Measurements from ENCODE around the gene LST1. TPM values are rescaled to one million over a fixed set of nuclear protein-coding genes. Genes with fewer than 3 reads are reported as not detected.

Gene LST1
- total RNA-seq, 2 donors from 2014 or later, result 8.1 to 28.7 TPM

- H3K27ac Mint-ChIP-seq, result peak overlapping the region; percentile 41
- peaks cover 37% of the 10 kb centered on the region for H3K4me1 Mint-ChIP-seq
- no peaks in the 10 kb centered on the region for H3K27me3 Mint-ChIP-seq
- no peak for ATAC-seq (replicated peaks)
- no peaks in the 10 kb centered on the region for H3K9me3 Mint-ChIP-seq
- H3K4me3 Mint-ChIP-seq, result peak overlapping the region; percentile 65
- H3K36me3 Mint-ChIP-seq (ENCODE audit: low read depth), result peaks cover 74% of the 10 kb centered on the region
Observed at GRCh38 chr6:31556307-31556706, 29.8 kb upstream of the LST1 start.

- Mint-ChIP-seq H3K27ac (peak overlapping the region; percentile 85), H3K27me3 (no peaks in the 10 kb centered on the region), H3K9me3 (no peaks in the 10 kb centered on the region), H3K36me3 (ENCODE audit: low read depth) (peaks cover 70% of the 10 kb centered on the region), H3K4me1 (peaks cover 45% of the 10 kb centered on the region), H3K4me3 (peak overlapping the region; percentile 65)
- no peak for ATAC-seq (replicated peaks)
Observed at GRCh38 chr6:31557443-31558317, 28.4 kb upstream of the LST1 start.

GRCh38 chr6:31558318-31558625 is 27.8 kb upstream of the LST1 start:
- ATAC-seq (replicated peaks), result no peak
- H3K27ac Mint-ChIP-seq, result peak overlapping the region; percentile 85
- H3K9me3 Mint-ChIP-seq, result no peaks in the 10 kb centered on the region
- peaks cover 66% of the 10 kb centered on the region for H3K36me3 Mint-ChIP-seq (ENCODE audit: low read depth)
- H3K4me3 Mint-ChIP-seq, result peak overlapping the region; percentile 65
- H3K27me3 Mint-ChIP-seq, result no peaks in the 10 kb centered on the region
- H3K4me1 Mint-ChIP-seq, result peaks cover 50% of the 10 kb centered on the region

GRCh38 chr6:31558631-31559500 is 27.2 kb upstream of the LST1 start:
- peaks cover 54% of the 10 kb centered on the region for H3K4me1 Mint-ChIP-seq
- peak overlapping the region; percentile 65 for H3K4me3 Mint-ChIP-seq
- ATAC-seq (replicated peaks), result peak; percentile 59
- H3K27ac Mint-ChIP-seq, result peak overlapping the region; percentile 85
- peaks cover 68% of the 10 kb centered on the region for H3K36me3 Mint-ChIP-seq (ENCODE audit: low read depth)
- no peaks in the 10 kb centered on the region for H3K27me3 Mint-ChIP-seq
- H3K9me3 Mint-ChIP-seq, result no peaks in the 10 kb centered on the region

GRCh38 chr6:31559606-31559957 is 26.5 kb upstream of the LST1 start:
- H3K36me3 Mint-ChIP-seq (ENCODE audit: low read depth), result peaks cover 65% of the 10 kb centered on the region

GRCh38 chr6:31559958-31560696 is 25.9 kb upstream of the LST1 start:
- Mint-ChIP-seq H3K4me3 (peak overlapping the region; percentile 65), H3K9me3 (no peaks in the 10 kb centered on the region), H3K4me1 (peaks cover 57% of the 10 kb centered on the region), H3K36me3 (ENCODE audit: low read depth) (peaks cover 64% of the 10 kb centered on the region), H3K27me3 (no peaks in the 10 kb centered on the region), H3K27ac (peak overlapping the region; percentile 85)
- ATAC-seq (replicated peaks), result peak; percentile 66

More at GRCh38 chr6:31559606-31559957, 26.5 kb upstream of the LST1 start:
- H3K9me3 Mint-ChIP-seq, result no peaks in the 10 kb centered on the region
- peaks cover 55% of the 10 kb centered on the region for H3K4me1 Mint-ChIP-seq
- no peaks in the 10 kb centered on the region for H3K27me3 Mint-ChIP-seq
- peak overlapping the region; percentile 65 for H3K4me3 Mint-ChIP-seq
- H3K27ac Mint-ChIP-seq, result peak overlapping the region; percentile 85
- ATAC-seq (replicated peaks), result peak; percentile 18

- H3K27me3 Mint-ChIP-seq, result no peaks in the 10 kb centered on the region
- peaks cover 64% of the 10 kb centered on the region for H3K36me3 Mint-ChIP-seq (ENCODE audit: low read depth)
- H3K27ac Mint-ChIP-seq, result peak overlapping the region; percentile 85
- no peaks in the 10 kb centered on the region for H3K9me3 Mint-ChIP-seq
- no peak for ATAC-seq (replicated peaks)
- H3K4me3 Mint-ChIP-seq, result peak overlapping the region; percentile 65
- peaks cover 61% of the 10 kb centered on the region for H3K4me1 Mint-ChIP-seq
Observed at GRCh38 chr6:31560697-31561058, 25.4 kb upstream of the LST1 start.

GRCh38 chr6:31567531-31568370 is 18.3 kb upstream of the LST1 start:
- ATAC-seq (replicated peaks), result peak; percentile 23
- Mint-ChIP-seq H3K27me3 (no peaks in the 10 kb centered on the region), H3K36me3 (ENCODE audit: low read depth) (peaks cover 34% of the 10 kb centered on the region), H3K4me3 (peak overlapping the region; percentile 100), H3K9me3 (no peaks in the 10 kb centered on the region), H3K27ac (peak overlapping the region; percentile 66), H3K4me1 (peaks cover 67% of the 10 kb centered on the region)

GRCh38 chr6:31568537-31568961 is 17.5 kb upstream of the LST1 start:
- peak; percentile 63 for ATAC-seq (replicated peaks)
- Mint-ChIP-seq H3K27me3 (no peaks in the 10 kb centered on the region), H3K27ac (peak overlapping the region; percentile 66), H3K9me3 (no peaks in the 10 kb centered on the region), H3K4me1 (peaks cover 66% of the 10 kb centered on the region), H3K36me3 (ENCODE audit: low read depth) (peaks cover 42% of the 10 kb centered on the region), H3K4me3 (peak overlapping the region; percentile 100)

- H3K9me3 Mint-ChIP-seq, result no peaks in the 10 kb centered on the region
- H3K36me3 Mint-ChIP-seq (ENCODE audit: low read depth), result peaks cover 46% of the 10 kb centered on the region
- ATAC-seq (replicated peaks), result no peak
- peaks cover 59% of the 10 kb centered on the region for H3K4me1 Mint-ChIP-seq
- H3K4me3 Mint-ChIP-seq, result peak overlapping the region; percentile 100
- peak overlapping the region; percentile 97 for H3K27ac Mint-ChIP-seq
- no peaks in the 10 kb centered on the region for H3K27me3 Mint-ChIP-seq
Observed at GRCh38 chr6:31569861-31570536, 16.1 kb upstream of the LST1 start.

- peaks cover 5% of the 10 kb centered on the region for H3K9me3 Mint-ChIP-seq
- H3K4me3 Mint-ChIP-seq, result peak within 1 kb of the TSS; percentile 100
- peak; percentile 59 for ATAC-seq (replicated peaks)
Observed at GRCh38 chr6:31572041-31572911, 13.8 kb upstream of the LST1 start, which contains the start of gene LTA. LTA (plus strand) TSS chr6:31572289; CDS start chr6:31572743, 454 bp downstream.

More at GRCh38 chr6:31572041-31572911, 13.8 kb upstream of the LST1 start, which contains the start of gene LTA:
- Mint-ChIP-seq H3K27me3 (no peaks in the 10 kb centered on the region), H3K4me1 (peaks cover 52% of the 10 kb centered on the region), H3K36me3 (ENCODE audit: low read depth) (peaks cover 69% of the 10 kb centered on the region), H3K27ac (peak within 1 kb of the TSS; percentile 97)

Data from activated T-helper 17 cell treated with anti-CD3 and anti-CD28 coated beads, Interleukin-2, amount 50 U/mL, for 72 hours (primary cell).